Fibroblast of villous mesenchyme (primary cell): ENCODE data around the gene RIC1. TPM values are rescaled to one million over a fixed set of nuclear protein-coding genes. Genes with fewer than 3 reads are reported as not detected.

Experiments used
- DNase-seq: peaks from one replicate; pipeline ENCODE4 v3.0.0-alpha.2; 2010; ENCODE audit warnings: low read depth
- H3K4me3 ChIP-seq: 2 replicates; pipeline ENCODE4 v1.5.1; 2011; ENCODE audit warnings: low read depth, mild to moderate bottlenecking, low read length
- CTCF ChIP-seq: IDR thresholded peaks from 2 replicates; pipeline ENCODE4 v1.5.1; 2012; ENCODE audit warnings: low read depth, mild to moderate bottlenecking, low read length; ENCODE audit not compliant: insufficient read depth
- total RNA-seq: library from RNA; depleted of rRNA; stranded (reverse); fragments of >200 nt; gene quantifications from 2 replicates; pipeline ENCODE4 v1.2.3, GENCODE V29; 2012

RIC1 gene
- total RNA-seq, 1 donor = 71.2 TPM

GRCh38 chr9:5684101-5684500, 55.2 kb downstream of the RIC1 start:
- H3K4me3 ChIP-seq = no peak overlapping the region
- DNase-seq = no peak
- no peak for TF ChIP-seq CTCF

- no peak for TF ChIP-seq CTCF
- H3K4me3 ChIP-seq = no peak overlapping the region
- DNase-seq = peak; percentile 30
Measured at GRCh38 chr9:5688109-5688508, 59.2 kb downstream of the RIC1 start.

- H3K4me3 ChIP-seq = no peak overlapping the region
- no peak for TF ChIP-seq CTCF
- no peak for DNase-seq
Measured at GRCh38 chr9:5690278-5690677, 61.4 kb downstream of the RIC1 start.

- TF ChIP-seq CTCF = no peak
- H3K4me3 ChIP-seq = no peak overlapping the region
- no peak for DNase-seq
Measured at GRCh38 chr9:5695860-5696259, 67.0 kb downstream of the RIC1 start.

- TF ChIP-seq CTCF = no peak
- DNase-seq = no peak
- no peak overlapping the region for H3K4me3 ChIP-seq
Measured at GRCh38 chr9:5696884-5697283, 68.0 kb downstream of the RIC1 start.

GRCh38 chr9:5698004-5698403, 69.1 kb downstream of the RIC1 start:
- no peak for DNase-seq
- no peak for TF ChIP-seq CTCF
- H3K4me3 ChIP-seq = no peak overlapping the region

GRCh38 chr9:5698810-5699556, 70.1 kb downstream of the RIC1 start:
- DNase-seq = no peak
- TF ChIP-seq CTCF = no peak
- no peak overlapping the region for H3K4me3 ChIP-seq
